Hepatocyte (in vitro differentiated cells): ENCODE results near the gene BRI3. TPM values are rescaled to one million over a fixed set of nuclear protein-coding genes. Genes with fewer than 3 reads are reported as not detected.

Experiments
- DNase-seq: peaks from one replicate; pipeline ENCODE4 v3.0.0-alpha.2; 2016; ENCODE audit warnings: low spot score
- H2AFZ ChIP-seq: fragments of 200-600 bp; sonication (generic); 2 replicates; pipeline ENCODE4 v1.6.0; 2016; ENCODE audit warnings: antibody characterized with exemption, mild to moderate bottlenecking
- H3K27ac ChIP-seq: fragments of 200-600 bp; sonication (generic); 2 replicates; pipeline ENCODE4 v1.5.1; 2016; ENCODE audit warnings: mild to moderate bottlenecking
- H3K27me3 ChIP-seq: fragments of 200-600 bp; sonication (generic); 2 replicates; pipeline ENCODE4 v1.6.1; 2016
- H3K36me3 ChIP-seq: fragments of 200-600 bp; sonication (generic); replicated peaks from 2 replicates; pipeline ENCODE4 v1.5.1; 2016; ENCODE audit warnings: low read depth; ENCODE audit not compliant: insufficient read depth
- H3K4me1 ChIP-seq: fragments of 200-600 bp; sonication (generic); 2 replicates; pipeline ENCODE4 v1.5.1; 2016; ENCODE audit warnings: mild to moderate bottlenecking, moderate library complexity; ENCODE audit not compliant: insufficient read depth
- H3K4me2 ChIP-seq: fragments of 200-600 bp; sonication (generic); 2 replicates; pipeline ENCODE4 v1.6.0; 2016
- H3K4me3 ChIP-seq: fragments of 200-600 bp; sonication (generic); 2 replicates; pipeline ENCODE4 v1.5.1; 2016; ENCODE audit warnings: mild to moderate bottlenecking
- H3K79me2 ChIP-seq: fragments of 200-600 bp; sonication (generic); 2 replicates; pipeline ENCODE4 v1.6.0; 2017; ENCODE audit warnings: mild to moderate bottlenecking
- H3K9me2 ChIP-seq: fragments of 200-600 bp; sonication (generic); replicated peaks from 2 replicates; pipeline ENCODE4 v1.6.0; 2017; ENCODE audit warnings: mild to moderate bottlenecking; ENCODE audit not compliant: insufficient read depth
- H3K9me3 ChIP-seq: fragments of 200-600 bp; sonication (generic); 2 replicates; pipeline ENCODE4 v1.5.1; 2016; ENCODE audit warnings: low read depth, mild to moderate bottlenecking
- H4K20me1 ChIP-seq: fragments of 200-600 bp; sonication (generic); 2 replicates; pipeline ENCODE4 v1.6.0; 2016; ENCODE audit warnings: mild to moderate bottlenecking; ENCODE audit not compliant: insufficient read depth, poor library complexity, severe bottlenecking
- EZH2 ChIP-seq: fragments of 200-600 bp; sonication (generic); IDR thresholded peaks from 2 replicates; pipeline ENCODE4 v1.6.1; 2016; ENCODE audit warnings: antibody characterized with exemption, mild to moderate bottlenecking, borderline replicate concordance
- EZH2phosphoT487 ChIP-seq: fragments of 200-600 bp; sonication (generic); IDR thresholded peaks from one replicate; pipeline ENCODE4 v1.6.1; 2018; ENCODE audit warnings: antibody characterized with exemption, mild to moderate bottlenecking, low read depth, moderate library complexity; ENCODE audit not compliant: unreplicated experiment, severe bottlenecking
- WGBS: methylation state at CpG from one replicate; pipeline ENCODE4 v1.1.6; 2016; ENCODE audit warnings: low lambda C conversion rate; ENCODE audit errors: missing lambda C conversion rate; 5-methylcytosine and 5-hydroxymethylcytosine counted together
- polyA plus RNA-seq: library from polyadenylated mRNA; unstranded; fragments of >200 nt; fragmentation: Nextera tagmentation; extraction: Ambion mirVana; gene quantifications from 2 replicates; pipeline ENCODE4 v1.2.1, GENCODE V29; 2016
- total RNA-seq: library from RNA; depleted of rRNA; stranded (reverse); fragments of >200 nt; gene quantifications from 2 replicates; pipeline ENCODE4 v1.2.3, GENCODE V29; 2014
- TF ChIP-seq, protein P1 (sequence below): fragments of 200-600 bp; sonication (generic); IDR thresholded peaks from 2 replicates; pipeline ENCODE4 v1.5.1; 2016; ENCODE audit warnings: antibody characterized with exemption, mild to moderate bottlenecking; ENCODE audit not compliant: poor library complexity

BRI3 gene
- total and polyA plus RNA-seq, 2 experiments from 2014 or later = 71.5 to 101 TPM

DNA sequence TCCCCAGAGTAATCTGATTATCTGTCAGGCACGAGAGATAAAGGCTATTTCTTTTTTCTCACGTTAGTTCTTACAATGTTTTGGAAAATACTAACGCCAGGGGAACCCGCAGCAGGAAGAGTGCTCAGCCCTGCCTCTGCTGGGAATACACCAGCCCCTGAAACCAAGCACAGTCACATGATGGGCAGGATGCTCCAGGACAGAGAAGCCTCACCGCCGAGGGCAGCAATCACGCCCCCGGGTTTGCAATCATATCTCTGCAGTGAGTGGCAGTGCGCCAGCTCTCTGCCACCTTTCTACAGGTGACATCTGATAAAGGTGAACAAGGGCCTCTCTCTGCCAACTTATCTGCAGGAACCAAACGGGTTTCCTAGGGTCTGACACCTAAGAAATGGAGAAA lies 39.8 kb downstream of the BRI3 start:
- Histone ChIP-seq H3K27me3 (no peaks in the 10 kb centered on the region), H3K9me3 (no peaks in the 10 kb centered on the region), H3K79me2 (peaks cover 44% of the 10 kb centered on the region), H3K27ac (no peak overlapping the region), H3K4me3 (no peak overlapping the region), H2AFZ (no peak overlapping the region), H3K9me2 (no peaks in the 10 kb centered on the region), H3K4me1 (peaks cover 7% of the 10 kb centered on the region), H3K4me2 (no peak overlapping the region), H3K36me3 (no peaks in the 10 kb centered on the region), H4K20me1 (peaks cover 4% of the 10 kb centered on the region)
- DNase-seq = no peak
- WGBS = 86% methylated on average over 10 of the region's 10 CpGs
- no peak for TF ChIP-seq EZH2phosphoT487
- TF ChIP-seq, protein P1, sequence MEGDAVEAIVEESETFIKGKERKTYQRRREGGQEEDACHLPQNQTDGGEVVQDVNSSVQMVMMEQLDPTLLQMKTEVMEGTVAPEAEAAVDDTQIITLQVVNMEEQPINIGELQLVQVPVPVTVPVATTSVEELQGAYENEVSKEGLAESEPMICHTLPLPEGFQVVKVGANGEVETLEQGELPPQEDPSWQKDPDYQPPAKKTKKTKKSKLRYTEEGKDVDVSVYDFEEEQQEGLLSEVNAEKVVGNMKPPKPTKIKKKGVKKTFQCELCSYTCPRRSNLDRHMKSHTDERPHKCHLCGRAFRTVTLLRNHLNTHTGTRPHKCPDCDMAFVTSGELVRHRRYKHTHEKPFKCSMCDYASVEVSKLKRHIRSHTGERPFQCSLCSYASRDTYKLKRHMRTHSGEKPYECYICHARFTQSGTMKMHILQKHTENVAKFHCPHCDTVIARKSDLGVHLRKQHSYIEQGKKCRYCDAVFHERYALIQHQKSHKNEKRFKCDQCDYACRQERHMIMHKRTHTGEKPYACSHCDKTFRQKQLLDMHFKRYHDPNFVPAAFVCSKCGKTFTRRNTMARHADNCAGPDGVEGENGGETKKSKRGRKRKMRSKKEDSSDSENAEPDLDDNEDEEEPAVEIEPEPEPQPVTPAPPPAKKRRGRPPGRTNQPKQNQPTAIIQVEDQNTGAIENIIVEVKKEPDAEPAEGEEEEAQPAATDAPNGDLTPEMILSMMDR = no peak
- TF ChIP-seq EZH2 = no peak

DNA sequence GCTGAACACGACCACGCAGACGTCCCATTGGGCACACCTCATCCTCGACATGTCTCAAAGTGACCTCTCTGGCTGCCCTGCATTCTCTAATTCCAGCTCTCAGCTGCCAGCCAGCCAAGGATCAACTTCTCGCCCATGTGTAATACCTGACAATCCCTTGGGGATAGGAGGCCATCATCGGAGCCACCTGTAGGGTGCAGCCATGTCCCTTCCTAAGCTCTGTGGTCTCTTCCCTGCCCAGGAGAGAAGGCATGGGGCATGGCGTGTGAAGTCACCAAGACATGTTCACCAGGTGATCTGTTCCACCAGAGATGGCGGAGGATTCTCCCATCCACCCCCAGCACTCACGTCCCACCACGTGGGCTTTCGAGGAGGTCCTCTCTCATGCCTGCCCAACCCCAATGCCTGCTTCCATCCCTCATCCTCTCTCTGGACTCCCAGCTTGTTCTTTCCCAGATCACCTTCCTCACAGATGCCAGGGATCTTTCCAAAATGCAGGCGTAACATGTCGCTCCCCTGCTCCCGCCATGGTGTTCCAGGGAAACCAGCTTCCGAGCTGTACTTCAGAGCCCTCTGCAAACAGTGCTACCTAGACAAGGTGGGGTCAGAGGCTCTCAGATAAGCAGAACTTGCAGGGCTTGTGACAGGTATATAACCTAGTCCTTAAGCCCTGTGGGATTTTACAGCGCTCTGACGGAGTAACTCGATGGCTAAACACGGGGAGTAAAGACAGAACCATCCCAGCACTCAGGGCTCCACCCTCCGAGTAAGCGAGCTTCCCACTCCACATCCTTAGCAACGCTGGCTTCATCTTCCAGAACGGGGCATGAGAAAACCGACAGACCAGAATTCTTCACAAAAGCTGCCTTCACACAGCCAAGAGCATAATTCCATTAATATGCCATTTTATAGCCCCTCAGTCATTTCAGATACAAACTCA lies 41.1 kb downstream of the BRI3 start:
- H3K9me3 ChIP-seq = no peaks in the 10 kb centered on the region
- 52% methylated on average over 24 of the region's 24 CpGs for WGBS
- peaks cover 4% of the 10 kb centered on the region for H4K20me1 ChIP-seq
- peaks cover 54% of the 10 kb centered on the region for H3K79me2 ChIP-seq
- no peak overlapping the region for H3K4me3 ChIP-seq
- H2AFZ ChIP-seq = no peak overlapping the region
- no peaks in the 10 kb centered on the region for H3K36me3 ChIP-seq
- peak; percentile 62 for DNase-seq
- H3K27me3 ChIP-seq = no peaks in the 10 kb centered on the region
- TF ChIP-seq, protein P1 = no peak
- TF ChIP-seq EZH2 = no peak
- peaks cover 7% of the 10 kb centered on the region for H3K4me1 ChIP-seq
- H3K9me2 ChIP-seq = no peaks in the 10 kb centered on the region
- peak overlapping the region; percentile 17 for H3K4me2 ChIP-seq
- no peak overlapping the region for H3K27ac ChIP-seq

DNA sequence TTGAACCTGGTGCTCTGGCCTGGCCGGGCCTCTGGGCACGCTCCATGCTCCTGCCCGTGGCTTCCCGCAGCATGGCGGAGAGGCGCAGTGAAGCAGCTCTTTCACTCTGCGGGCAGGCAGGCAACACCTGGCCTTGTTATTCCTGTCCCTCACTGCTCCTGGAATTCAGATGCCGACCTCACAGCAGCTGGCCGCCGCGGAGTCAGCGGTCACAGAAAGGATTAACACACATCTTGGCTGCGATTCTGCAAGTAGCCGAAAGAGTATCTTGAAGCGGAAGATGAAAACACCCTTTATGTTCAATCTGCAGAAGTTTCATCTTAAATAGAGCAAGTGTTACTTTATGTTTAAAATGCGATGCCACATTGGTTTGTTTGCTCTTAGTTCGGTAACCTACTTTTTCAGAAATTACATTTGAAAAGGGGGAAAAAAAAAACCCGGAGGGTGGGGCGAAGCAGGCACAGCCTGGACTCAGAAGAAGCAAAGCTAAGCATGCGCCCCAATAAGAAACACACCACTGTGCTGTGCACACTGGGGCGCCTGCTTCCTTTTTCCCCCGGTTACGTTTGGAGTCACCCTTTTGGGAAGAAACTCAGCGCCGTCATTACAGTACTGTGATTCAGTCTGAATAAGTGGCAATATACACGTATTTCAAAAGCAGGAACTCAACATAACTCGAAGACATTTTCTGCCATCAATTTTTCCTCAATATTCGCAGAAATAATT lies 42.3 kb downstream of the BRI3 start:
- H3K27ac ChIP-seq = no peak overlapping the region
- peaks cover 4% of the 10 kb centered on the region for H4K20me1 ChIP-seq
- no peaks in the 10 kb centered on the region for H3K9me2 ChIP-seq
- no peak overlapping the region for H2AFZ ChIP-seq
- no peak for DNase-seq
- H3K4me1 ChIP-seq = peaks cover 9% of the 10 kb centered on the region
- H3K4me3 ChIP-seq = no peak overlapping the region
- H3K79me2 ChIP-seq = peaks cover 58% of the 10 kb centered on the region
- WGBS = 66% methylated on average over 28 of the region's 28 CpGs
- TF ChIP-seq, protein P1 = no peak
- no peak for TF ChIP-seq EZH2phosphoT487
- H3K4me2 ChIP-seq = peak overlapping the region; percentile 17
- no peaks in the 10 kb centered on the region for H3K36me3 ChIP-seq
- H3K27me3 ChIP-seq = no peaks in the 10 kb centered on the region
- H3K9me3 ChIP-seq = no peaks in the 10 kb centered on the region
